Measurements from ENCODE around the gene TJP3. TPM values are rescaled to one million over a fixed set of nuclear protein-coding genes. Genes with fewer than 3 reads are reported as not detected.

TJP3 gene
- total RNA-seq, 2 donors from 2014 or later = 268 to 296 TPM

DNA sequence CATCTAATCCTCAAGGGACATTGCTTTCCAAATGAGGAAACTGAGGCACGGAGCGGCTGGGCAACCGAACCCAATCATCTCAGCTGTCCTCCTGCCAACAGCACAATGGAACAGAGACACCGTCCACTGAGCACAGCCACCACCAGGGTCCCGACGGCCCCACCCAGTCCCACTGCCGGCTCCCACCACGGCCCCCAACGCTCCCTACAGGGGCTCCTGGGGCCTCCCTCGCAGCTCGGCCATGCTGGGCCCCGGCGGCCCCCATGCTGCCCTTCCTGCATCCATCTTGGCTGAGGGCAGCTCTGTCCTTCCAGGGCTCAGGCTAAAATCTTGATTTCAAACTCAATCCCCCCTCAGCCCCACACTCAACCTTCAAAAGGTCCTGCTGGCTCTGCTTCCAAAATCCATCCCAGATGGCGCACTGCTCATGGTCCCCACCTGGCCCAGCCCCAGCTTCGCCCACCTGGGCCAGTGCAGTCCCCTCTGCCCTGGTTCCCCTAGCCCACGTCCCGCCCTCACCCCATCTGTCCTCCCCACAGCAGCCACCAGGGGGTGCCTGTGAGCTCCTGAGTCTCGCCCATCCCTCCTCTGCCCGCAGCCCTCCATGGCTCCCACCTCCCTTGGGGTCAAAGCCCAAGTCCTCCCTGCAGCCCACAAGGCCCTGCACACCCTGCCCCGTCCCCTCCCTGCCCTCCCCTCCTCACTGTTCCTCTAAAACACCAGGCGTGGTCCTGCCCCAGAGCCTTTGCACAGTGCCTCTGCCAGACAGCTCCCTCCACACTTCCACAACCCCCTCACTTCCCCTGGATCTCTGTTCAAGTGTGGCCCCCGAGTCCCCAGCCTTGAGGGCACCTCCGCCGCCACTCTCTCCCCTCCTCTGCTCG, 15.8 kb upstream of the TJP3 start:
- Histone ChIP-seq H3K9me3 (no peaks in the 10 kb centered on the region), H3K36me3 (no peaks in the 10 kb centered on the region), H3K4me3 (no peak overlapping the region), H3K27me3 (no peaks in the 10 kb centered on the region), H3K27ac (no peak overlapping the region), H3K4me1 (no peaks in the 10 kb centered on the region), H3K9ac (ENCODE audit: low read depth in 2 of 2, low read length in 2 of 2) (no peak overlapping the region)
- TF ChIP-seq, protein P1, sequence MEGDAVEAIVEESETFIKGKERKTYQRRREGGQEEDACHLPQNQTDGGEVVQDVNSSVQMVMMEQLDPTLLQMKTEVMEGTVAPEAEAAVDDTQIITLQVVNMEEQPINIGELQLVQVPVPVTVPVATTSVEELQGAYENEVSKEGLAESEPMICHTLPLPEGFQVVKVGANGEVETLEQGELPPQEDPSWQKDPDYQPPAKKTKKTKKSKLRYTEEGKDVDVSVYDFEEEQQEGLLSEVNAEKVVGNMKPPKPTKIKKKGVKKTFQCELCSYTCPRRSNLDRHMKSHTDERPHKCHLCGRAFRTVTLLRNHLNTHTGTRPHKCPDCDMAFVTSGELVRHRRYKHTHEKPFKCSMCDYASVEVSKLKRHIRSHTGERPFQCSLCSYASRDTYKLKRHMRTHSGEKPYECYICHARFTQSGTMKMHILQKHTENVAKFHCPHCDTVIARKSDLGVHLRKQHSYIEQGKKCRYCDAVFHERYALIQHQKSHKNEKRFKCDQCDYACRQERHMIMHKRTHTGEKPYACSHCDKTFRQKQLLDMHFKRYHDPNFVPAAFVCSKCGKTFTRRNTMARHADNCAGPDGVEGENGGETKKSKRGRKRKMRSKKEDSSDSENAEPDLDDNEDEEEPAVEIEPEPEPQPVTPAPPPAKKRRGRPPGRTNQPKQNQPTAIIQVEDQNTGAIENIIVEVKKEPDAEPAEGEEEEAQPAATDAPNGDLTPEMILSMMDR (IDR thresholded peaks at IDR 0.05) = peak; percentile 52
- DNase-seq = no peak
- intact Hi-C loops (cut with DNase I) = no loop called here

DNA sequence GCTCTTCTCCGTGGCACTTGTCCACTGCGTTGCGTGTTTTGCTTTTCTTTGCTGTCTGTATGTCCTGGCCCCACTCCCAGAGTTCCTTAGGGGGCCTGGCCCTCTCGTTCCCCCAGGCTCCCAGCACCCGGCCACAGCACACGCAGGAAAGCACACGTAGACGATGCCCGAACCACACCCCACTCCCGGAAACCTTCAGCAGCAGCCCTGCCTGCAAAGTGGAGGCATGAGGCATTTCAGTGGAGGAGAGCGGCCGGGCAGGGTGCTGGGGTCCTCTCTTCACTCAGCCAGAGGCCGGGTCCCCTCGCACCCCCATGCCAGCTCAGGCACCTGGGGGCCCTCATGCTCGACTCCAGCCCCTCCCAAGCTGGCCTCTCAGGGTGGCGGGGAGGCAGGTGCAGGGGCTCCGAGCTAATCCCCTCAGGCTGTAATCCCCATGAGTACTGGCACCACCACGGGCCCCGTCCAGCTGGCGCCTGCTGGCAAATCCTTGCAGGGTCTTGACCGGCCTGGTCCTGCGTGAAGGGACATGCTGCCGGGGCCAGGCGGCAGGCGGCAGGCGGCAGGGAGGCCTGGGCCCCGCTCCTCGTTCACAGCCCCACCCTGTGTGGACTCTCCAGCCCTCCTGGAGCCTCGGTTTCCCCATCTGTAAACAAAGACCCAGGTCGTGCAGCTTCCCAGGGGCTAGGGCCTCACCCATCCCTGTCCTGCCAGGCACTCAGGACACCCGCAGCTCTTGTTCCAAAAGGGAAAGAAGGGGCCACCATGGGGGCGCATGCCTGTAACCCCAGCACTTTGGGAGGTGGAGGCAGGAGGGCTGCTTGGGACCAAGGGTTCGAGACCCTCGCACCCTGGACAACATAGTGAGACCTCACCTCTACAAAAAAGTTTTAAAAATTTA, 14.9 kb upstream of the TJP3 start:
- no peaks in the 10 kb centered on the region for H3K27me3 ChIP-seq
- no peaks in the 10 kb centered on the region for H3K4me1 ChIP-seq
- no peaks in the 10 kb centered on the region for H3K9me3 ChIP-seq
- DNase-seq = no peak
- H3K36me3 ChIP-seq = no peaks in the 10 kb centered on the region
- no peak overlapping the region for H3K9ac ChIP-seq (ENCODE audit: low read depth in 2 of 2, low read length in 2 of 2)
- TF ChIP-seq, protein P1 (IDR thresholded peaks at IDR 0.05) = no peak
- H3K4me3 ChIP-seq = no peak overlapping the region
- intact Hi-C loops (cut with DNase I) = no loop called here
- no peak overlapping the region for H3K27ac ChIP-seq

DNA sequence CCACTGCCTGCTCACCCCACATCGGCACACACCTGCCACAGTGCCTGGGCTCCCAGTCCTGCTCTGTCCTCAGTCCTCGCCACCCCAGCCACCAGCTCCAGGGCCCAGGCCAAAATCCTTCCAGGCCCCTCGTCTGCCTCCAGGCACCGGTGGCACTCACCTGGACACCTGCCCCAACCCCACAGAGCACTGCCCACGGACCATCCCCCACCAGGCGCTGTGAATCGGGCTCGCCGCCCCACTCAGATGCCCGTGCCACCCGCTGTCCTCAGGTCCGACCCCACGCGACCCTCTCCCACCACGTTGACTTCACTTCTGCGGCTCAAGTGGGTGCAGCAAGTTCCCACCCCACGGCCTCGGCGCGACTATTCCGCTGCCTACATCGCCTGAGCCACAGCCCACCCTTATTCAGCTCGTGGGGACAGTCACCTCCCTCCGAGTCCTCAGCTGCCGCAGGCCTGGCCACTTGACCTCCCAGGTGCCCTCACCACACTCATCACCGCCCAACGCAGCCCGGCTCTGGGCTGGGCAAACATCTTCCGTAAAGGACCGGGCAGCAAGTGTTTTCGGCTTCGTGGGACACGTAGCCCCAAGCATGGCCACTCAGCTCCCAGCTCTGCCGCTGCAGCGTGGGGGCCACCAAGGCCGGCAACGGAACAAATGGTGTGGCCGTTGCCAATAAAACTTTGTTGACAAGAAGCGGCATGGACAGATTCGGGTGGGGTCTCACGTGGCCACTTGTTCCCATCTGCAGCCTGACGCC, 13.6 kb upstream of the TJP3 start:
- no peaks in the 10 kb centered on the region for H3K9me3 ChIP-seq
- H3K4me3 ChIP-seq = no peak overlapping the region
- DNase-seq = no peak
- TF ChIP-seq, protein P1 (IDR thresholded peaks at IDR 0.05) = no peak
- H3K9ac ChIP-seq (ENCODE audit: low read depth in 2 of 2, low read length in 2 of 2) = no peak overlapping the region
- no peaks in the 10 kb centered on the region for H3K4me1 ChIP-seq
- H3K27ac ChIP-seq = no peak overlapping the region
- no peaks in the 10 kb centered on the region for H3K36me3 ChIP-seq
- intact Hi-C loops (cut with DNase I) = no loop called here
- no peaks in the 10 kb centered on the region for H3K27me3 ChIP-seq

GRCh38 chr19:3695124-3695733, 13.0 kb upstream of the TJP3 start:
- Histone ChIP-seq H3K27me3 (no peaks in the 10 kb centered on the region), H3K9me3 (no peaks in the 10 kb centered on the region), H3K27ac (no peak overlapping the region), H3K4me3 (no peak overlapping the region), H3K4me1 (no peaks in the 10 kb centered on the region), H3K9ac (ENCODE audit: low read depth in 2 of 2, low read length in 2 of 2) (no peak overlapping the region), H3K36me3 (no peaks in the 10 kb centered on the region)
- TF ChIP-seq, protein P1 (IDR thresholded peaks at IDR 0.05) = no peak
- intact Hi-C loops (cut with DNase I) = no loop called here
- DNase-seq = no peak

Measured in colonic mucosa (tissue), 4 donors.